Smooth muscle cell (in vitro differentiated cells): ENCODE data around the gene HECTD3. TPM values are rescaled to one million over a fixed set of nuclear protein-coding genes. Genes with fewer than 3 reads are reported as not detected.

ENCODE experiments used
- DNase-seq: peaks from one replicate; lab custom pipeline; 2025; ENCODE audit not compliant: unreplicated experiment; lab: John Stamatoyannopoulos, UW
- H2AFZ ChIP-seq: fragments of 200-600 bp; sonication (generic); 2 replicates; pipeline ENCODE4 v1.6.0; 2016; ENCODE audit warnings: antibody characterized with exemption, low read depth, mild to moderate bottlenecking
- H3F3A ChIP-seq: fragments of 200-600 bp; sonication (generic); 2 replicates; pipeline ENCODE4 v1.6.0; 2017; ENCODE audit warnings: antibody characterized with exemption, low read depth
- H3K27ac ChIP-seq: fragments of 200-600 bp; sonication (generic); 2 replicates; pipeline ENCODE4 v1.5.1; 2016; ENCODE audit warnings: low read depth, mild to moderate bottlenecking
- H3K27me3 ChIP-seq: fragments of 200-600 bp; sonication (generic); 2 replicates; pipeline ENCODE4 v1.6.1; 2016; ENCODE audit warnings: low read depth, mild to moderate bottlenecking
- H3K36me3 ChIP-seq: fragments of 200-600 bp; sonication (generic); 2 replicates; pipeline ENCODE4 v1.5.1; 2016; ENCODE audit warnings: low read depth
- H3K4me1 ChIP-seq: fragments of 200-600 bp; sonication (generic); 2 replicates; pipeline ENCODE4 v1.5.1; 2016; ENCODE audit warnings: low read depth
- H3K4me2 ChIP-seq: fragments of 200-600 bp; sonication (generic); 2 replicates; pipeline ENCODE4 v1.6.0; 2016; ENCODE audit warnings: mild to moderate bottlenecking
- H3K4me3 ChIP-seq: fragments of 200-600 bp; sonication (generic); 2 replicates; pipeline ENCODE4 v1.5.1; 2016; ENCODE audit warnings: mild to moderate bottlenecking
- H3K79me2 ChIP-seq: fragments of 200-600 bp; sonication (generic); 2 replicates; pipeline ENCODE4 v1.6.0; 2016; ENCODE audit warnings: low read depth, mild to moderate bottlenecking
- H3K9ac ChIP-seq: fragments of 200-600 bp; sonication (generic); 2 replicates; pipeline ENCODE4 v1.6.0; 2016; ENCODE audit warnings: low read depth
- H3K9me3 ChIP-seq: fragments of 200-600 bp; sonication (generic); replicated peaks from 2 replicates; pipeline ENCODE4 v1.5.1; 2016; ENCODE audit warnings: low read depth
- H4K20me1 ChIP-seq: fragments of 200-600 bp; sonication (generic); 2 replicates; pipeline ENCODE4 v1.6.0; 2016; ENCODE audit warnings: low read depth
- CTCF ChIP-seq: fragments of 200-600 bp; sonication (generic); IDR thresholded peaks from 2 replicates; pipeline ENCODE4 v1.5.1; 2017; ENCODE audit warnings: borderline replicate concordance, mild to moderate bottlenecking, antibody characterized with exemption; ENCODE audit not compliant: insufficient read depth, poor library complexity, severe bottlenecking
- WGBS: methylation state at CpG from one replicate; pipeline ENCODE4 v1.1.7; 2016; ENCODE audit warnings: low lambda C conversion rate; 5-methylcytosine and 5-hydroxymethylcytosine counted together
- polyA plus RNA-seq: library from polyadenylated mRNA; unstranded; fragments of >200 nt; fragmentation: Nextera tagmentation; extraction: Ambion mirVana; gene quantifications from 2 replicates; pipeline ENCODE4 v1.2.1, GENCODE V29; 2016
- total RNA-seq: library from RNA; depleted of rRNA; stranded (reverse); fragments of >200 nt; gene quantifications from 2 replicates; pipeline ENCODE4 v1.2.3, GENCODE V29; 2014

Gene HECTD3
- total and polyA plus RNA-seq, 2 experiments from 2014 or later = 22.7 to 41.7 TPM

DNA sequence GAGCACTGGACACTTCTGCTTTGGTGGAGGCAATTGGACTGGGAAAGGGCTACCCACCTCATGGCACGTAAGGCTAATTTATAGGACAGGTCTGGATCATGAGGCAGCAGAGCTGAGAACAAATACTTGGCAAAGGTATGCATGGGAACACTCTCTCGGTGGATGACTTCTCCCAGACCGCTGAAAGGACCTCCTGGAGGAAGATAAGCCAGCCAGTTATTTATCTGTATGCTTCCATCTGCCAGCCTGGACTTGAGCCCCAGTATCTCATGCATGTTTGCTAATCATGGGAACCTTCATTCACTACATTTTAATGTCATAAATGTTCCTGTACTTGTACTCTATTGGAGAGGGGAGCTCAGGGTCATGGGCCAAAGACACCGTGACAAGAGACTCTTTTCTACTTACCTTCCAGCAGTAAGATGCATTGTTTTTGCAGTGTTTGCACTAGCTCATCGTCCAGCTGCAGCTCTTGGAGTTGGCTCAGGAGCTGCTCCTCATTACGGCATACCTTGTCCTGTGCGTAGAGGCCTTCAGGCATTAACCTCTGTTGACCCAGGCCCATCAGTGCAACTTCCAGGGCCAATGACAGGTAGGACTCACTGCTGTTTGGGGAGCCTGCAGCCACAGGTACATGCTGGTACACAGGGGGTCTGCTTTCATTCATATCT lies 24.6 kb upstream of the HECTD3 start:
- H3K9me3 ChIP-seq = no peaks in the 10 kb centered on the region
- no peak overlapping the region for H3K27ac ChIP-seq
- no peak for TF ChIP-seq CTCF
- no peak for DNase-seq
- no peak overlapping the region for H3K4me2 ChIP-seq
- H3K36me3 ChIP-seq = no peaks in the 10 kb centered on the region
- WGBS = 89% methylated on average over 7 of the region's 7 CpGs
- H2AFZ ChIP-seq = no peak overlapping the region
- no peaks in the 10 kb centered on the region for H3K27me3 ChIP-seq
- H3K79me2 ChIP-seq = no peaks in the 10 kb centered on the region
- H4K20me1 ChIP-seq = no peaks in the 10 kb centered on the region
- H3K4me3 ChIP-seq = no peak overlapping the region
- H3F3A ChIP-seq = no peaks in the 10 kb centered on the region
- no peaks in the 10 kb centered on the region for H3K4me1 ChIP-seq
- no peak overlapping the region for H3K9ac ChIP-seq

GRCh38 chr1:45033356-45033755 lies 22.2 kb upstream of the HECTD3 start:
- no peaks in the 10 kb centered on the region for H3K4me1 ChIP-seq
- no peaks in the 10 kb centered on the region for H3F3A ChIP-seq
- no peak overlapping the region for H3K4me2 ChIP-seq
- WGBS = 85% methylated on average over 1 of the region's 1 CpG
- H3K9ac ChIP-seq = no peak overlapping the region
- H4K20me1 ChIP-seq = no peaks in the 10 kb centered on the region
- no peaks in the 10 kb centered on the region for H3K36me3 ChIP-seq
- H2AFZ ChIP-seq = no peak overlapping the region
- no peak for TF ChIP-seq CTCF
- no peak overlapping the region for H3K27ac ChIP-seq
- H3K27me3 ChIP-seq = no peaks in the 10 kb centered on the region
- H3K4me3 ChIP-seq = no peak overlapping the region
- H3K79me2 ChIP-seq = no peaks in the 10 kb centered on the region
- DNase-seq = no peak
- no peaks in the 10 kb centered on the region for H3K9me3 ChIP-seq

DNA sequence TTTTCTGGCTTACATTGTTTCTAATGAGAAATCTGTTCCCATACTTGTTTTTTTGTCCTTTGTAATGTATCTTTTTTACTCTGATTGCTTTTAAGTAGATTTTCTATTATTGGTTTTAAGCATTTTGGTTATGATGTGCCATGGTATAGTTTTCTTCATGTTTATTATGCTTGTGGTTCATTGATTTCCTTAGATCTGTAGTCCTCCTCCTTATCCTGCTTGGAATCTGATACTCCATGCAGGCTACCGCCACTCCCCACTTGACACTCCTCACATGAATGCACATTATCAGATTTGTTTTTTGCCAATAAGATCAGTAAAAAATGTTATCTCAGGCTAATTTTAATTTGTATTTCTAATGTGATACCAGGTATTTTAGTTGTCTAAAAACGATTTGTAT lies 21.7 kb upstream of the HECTD3 start:
- no peak overlapping the region for H3K4me2 ChIP-seq
- WGBS = 87% methylated on average over 2 of the region's 2 CpGs
- H3K9ac ChIP-seq = no peak overlapping the region
- no peak for TF ChIP-seq CTCF
- no peaks in the 10 kb centered on the region for H4K20me1 ChIP-seq
- H3K36me3 ChIP-seq = no peaks in the 10 kb centered on the region
- no peaks in the 10 kb centered on the region for H3F3A ChIP-seq
- no peak overlapping the region for H2AFZ ChIP-seq
- H3K4me3 ChIP-seq = no peak overlapping the region
- no peak overlapping the region for H3K27ac ChIP-seq
- DNase-seq = no peak
- no peaks in the 10 kb centered on the region for H3K9me3 ChIP-seq
- H3K79me2 ChIP-seq = no peaks in the 10 kb centered on the region
- H3K4me1 ChIP-seq = no peaks in the 10 kb centered on the region
- H3K27me3 ChIP-seq = no peaks in the 10 kb centered on the region

GRCh38 chr1:45026446-45026845 lies 15.3 kb upstream of the HECTD3 start:
- Histone ChIP-seq H3K4me1 (no peaks in the 10 kb centered on the region), H2AFZ (no peak overlapping the region), H3K27me3 (no peaks in the 10 kb centered on the region), H3K27ac (no peak overlapping the region), H3K9me3 (no peaks in the 10 kb centered on the region), H3K4me2 (no peak overlapping the region), H3K36me3 (no peaks in the 10 kb centered on the region), H4K20me1 (no peaks in the 10 kb centered on the region), H3K9ac (no peak overlapping the region), H3K79me2 (no peaks in the 10 kb centered on the region), H3F3A (no peaks in the 10 kb centered on the region), H3K4me3 (no peak overlapping the region)
- no peak for TF ChIP-seq CTCF
- no peak for DNase-seq
- 97% methylated on average over 1 of the region's 1 CpG for WGBS
